SKM-1 (cell line): ENCODE data around the gene TRMT11.

ENCODE experiments used
- DNase-seq: peaks from one replicate; lab custom pipeline; 2025; ENCODE audit not compliant: unreplicated experiment; lab: John Stamatoyannopoulos, UW

TRMT11 gene

GRCh38 chr6:126072172-126072571 is 85.8 kb downstream of the TRMT11 start:
- no peak for DNase-seq

GRCh38 chr6:126072834-126073233 is 86.5 kb downstream of the TRMT11 start:
- no peak for DNase-seq

GRCh38 chr6:126075335-126076071 is 89.2 kb downstream of the TRMT11 start:
- DNase-seq = no peak

GRCh38 chr6:126076992-126077664 is 90.8 kb downstream of the TRMT11 start:
- no peak for DNase-seq

- DNase-seq = no peak
Observed at GRCh38 chr6:126077810-126078776, 91.8 kb downstream of the TRMT11 start.

GRCh38 chr6:126083875-126084274 is 97.5 kb downstream of the TRMT11 start:
- no peak for DNase-seq

GRCh38 chr6:126086560-126086959 is 100.2 kb downstream of the TRMT11 start:
- DNase-seq = no peak
